ENCODE results near the gene LDLRAD4. TPM values are rescaled to one million over a fixed set of nuclear protein-coding genes. Genes with fewer than 3 reads are reported as not detected.

The LDLRAD4 gene
- total and polyA plus RNA-seq, 9 of the 15 experiments (the other 6 are each of a cell fraction or from before 2014, with no cell fraction given) = 0.01 TPM; not detected in 8

GRCh38 chr18:13672657-13673056 lies 454.1 kb downstream of the LDLRAD4 start:
- H3K36me3 ChIP-seq (ENCODE audit: control insufficient read depth, insufficient read depth, low read length) = peaks cover 24% of the 10 kb centered on the region; the same call in 1 of the 3 replicates
- no peaks in the 10 kb centered on the region for H3K4me1 ChIP-seq (replicated peaks in 1 of 2; ENCODE audit: control insufficient read depth in 2 of 2, insufficient read depth in 2 of 2, low read length in 2 of 2)
- peaks cover 10% of the 10 kb centered on the region for H3K79me2 ChIP-seq (ENCODE audit: control insufficient read depth, insufficient read depth, low read length)
- DNase-seq (ENCODE audit: extremely low read depth in 1 of 4, low spot score in 3 of 4) (no peak), FAIRE-seq (no peak), ATAC-seq (no peak)
- intact Hi-C loops (cut with micrococcal nuclease) = no loop called here
- in situ Hi-C loops (cut with MboI) = no loop called here
- H4K20me1 ChIP-seq (replicated peaks; ENCODE audit: control insufficient read depth, insufficient read depth, low read length) = no peaks in the 10 kb centered on the region
- no peak overlapping the region for H3K4me2 ChIP-seq (ENCODE audit: insufficient read depth, low read length)
- no peak overlapping the region for H2AFZ ChIP-seq (ENCODE audit: low read depth, low read length)
- H3K4me3 ChIP-seq = no peak overlapping the region
- no peaks in the 10 kb centered on the region for H3K27me3 ChIP-seq (ENCODE audit: control insufficient read depth in 2 of 2, insufficient read depth in 2 of 2, low read length in 2 of 2)
- no peak overlapping the region for H3K9ac ChIP-seq (ENCODE audit: insufficient read depth in 1 of 2, low read depth in 2 of 2, low read length in 2 of 2)
- TF ChIP-seq ATF6 (CRISPR knock-in tag; IDR thresholded peaks at IDR 0.05) (no peak), TRIM28 (IDR thresholded peaks at IDR 0.05) (no peak), NBN (IDR thresholded peaks at IDR 0.05; ENCODE audit: low read depth) (no peak), HMGXB4 (CRISPR knock-in tag; IDR thresholded peaks at IDR 0.05) (no peak), CAMTA2 (CRISPR knock-in tag; conservative IDR thresholded peaks at IDR 0.05) (no peak), ZNF589 (CRISPR knock-in tag; IDR thresholded peaks at IDR 0.05; ENCODE audit: low read depth) (no peak), ZNF311 (CRISPR knock-in tag; IDR thresholded peaks at IDR 0.05) (no peak)
- ChIA-PET CTCF (ENCODE audit: low intra/inter-chr PET ratio) (no interaction called here), POLR2A (interaction anchor here (1.1 kb wide), 1 partner anchor 42 kb away, joined by 3 read pairs; no protein-coding TSS in a partner anchor)
- no peak overlapping the region for H3K27ac ChIP-seq (ENCODE audit: extremely low read depth, low read depth, low read length)
- 87% methylated on average over 7 of the region's 7 CpGs for WGBS (ENCODE audit: insufficient coverage, low coverage, missing lambda C conversion rate)
- no TSS peak for BruUV-seq (replicated peaks)
- no peaks in the 10 kb centered on the region for H3K9me3 ChIP-seq (replicated peaks; ENCODE audit: control insufficient read depth, insufficient read depth, low read depth, low read length)
- no peaks in the 10 kb centered on the region for H3K9me1 ChIP-seq (ENCODE audit: control insufficient read depth, insufficient read depth, low read length)

All from K562 (cell line).